GM12891 (cell line): Measurements from ENCODE around the gene LBX2.

Source experiments
- POLR2A ChIP-seq: IDR thresholded peaks from 2 replicates; pipeline ENCODE4 v1.6.1; 2011; ENCODE audit warnings: low read depth, low read length, control low read depth
- POLR2AphosphoS5 ChIP-seq: IDR thresholded peaks from 2 replicates; pipeline ENCODE4 v1.6.1; 2011; ENCODE audit warnings: low read depth, low read length, control low read depth
- SPI1 ChIP-seq: IDR thresholded peaks from 2 replicates; pipeline ENCODE4 v1.6.1; 2011; ENCODE audit warnings: low read depth, low read length, control low read depth

DNA sequence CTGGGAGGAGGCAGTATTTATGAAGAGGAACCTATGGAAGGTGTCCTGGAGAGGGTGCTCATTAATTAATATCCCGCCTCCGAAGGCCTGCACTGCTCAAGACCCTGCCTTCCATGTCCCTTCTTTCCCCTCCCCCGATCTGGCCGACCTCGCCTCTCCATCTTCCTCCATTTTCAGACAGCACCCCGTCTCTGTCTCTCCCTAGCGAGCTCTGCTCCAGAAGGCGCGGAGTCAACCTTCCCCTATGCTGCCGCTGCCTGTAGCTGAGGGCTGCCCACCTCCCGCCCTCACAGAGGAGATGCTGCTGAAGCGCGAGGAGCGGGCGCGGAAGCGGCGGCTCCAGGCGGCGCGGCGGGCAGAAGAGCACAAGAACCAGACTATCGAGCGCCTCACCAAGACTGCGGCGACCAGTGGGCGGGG is 42.3 kb downstream of the LBX2 start:
- TF ChIP-seq POLR2AphosphoS5 (no peak; the same call in 1 of the 2 replicates), POLR2A (no peak), SPI1 (no peak)
